H54 (cell line): ENCODE results near the gene CD151.

Experiments
- DNase-seq: peaks from one replicate; pipeline ENCODE4 v3.0.0; 2011; ENCODE audit warnings: low spot score, mixed read lengths; ENCODE audit not compliant: insufficient read length
- FAIRE-seq: peaks from 3 replicates; lab custom pipeline; 2011; peaks lifted over from hg19 to GRCh38; lab: Jason Lieb, UNC
- POLR2A ChIP-seq: IDR thresholded peaks from 2 replicates; pipeline ENCODE4 v1.6.1; 2011; ENCODE audit warnings: low read depth, mild to moderate bottlenecking, low read length

Gene CD151

DNA sequence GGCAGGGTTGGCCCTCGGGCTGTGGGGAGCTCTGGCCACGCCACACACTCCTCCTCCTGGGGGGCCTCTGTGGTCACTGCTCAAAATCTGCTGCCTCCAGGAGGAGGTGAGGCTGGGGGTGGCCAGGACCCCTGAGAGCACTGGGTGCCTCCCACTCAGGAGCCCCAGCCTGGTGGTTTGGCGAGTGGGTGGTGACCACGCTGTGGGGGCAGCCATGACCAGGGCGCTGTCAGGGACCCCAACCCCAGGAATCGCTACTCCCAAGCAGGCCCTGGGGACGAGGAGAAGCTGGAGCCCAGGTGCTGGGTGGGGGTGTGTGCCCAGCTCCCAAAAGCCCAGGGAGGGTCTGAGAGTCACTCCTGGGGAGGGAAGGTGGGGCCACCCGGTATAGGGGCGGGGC is 40.0 kb downstream of the CD151 start:
- no peak for FAIRE-seq
- no peak for TF ChIP-seq POLR2A
- DNase-seq, result no peak

DNA sequence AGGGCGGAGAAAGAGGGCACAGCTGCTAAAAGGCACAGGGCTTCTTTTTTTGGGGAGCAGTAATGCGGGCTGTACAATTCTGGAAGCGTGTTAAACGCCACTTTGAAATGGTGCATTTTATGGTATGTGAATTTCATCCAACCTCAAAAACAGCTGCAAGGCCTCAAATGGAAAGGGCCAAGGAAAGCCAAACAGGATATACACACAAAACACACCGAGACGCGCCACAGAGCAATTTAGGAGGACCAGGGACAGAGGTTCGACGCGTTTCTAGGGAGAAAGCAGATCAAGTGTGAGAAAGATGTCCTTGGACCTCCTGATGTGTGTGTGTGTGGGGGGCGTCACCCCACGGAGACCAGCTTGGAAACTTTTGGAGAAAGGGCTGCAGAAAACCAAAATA is 41.0 kb downstream of the CD151 start:
- FAIRE-seq, result no peak
- DNase-seq, result no peak
- no peak for TF ChIP-seq POLR2A

DNA sequence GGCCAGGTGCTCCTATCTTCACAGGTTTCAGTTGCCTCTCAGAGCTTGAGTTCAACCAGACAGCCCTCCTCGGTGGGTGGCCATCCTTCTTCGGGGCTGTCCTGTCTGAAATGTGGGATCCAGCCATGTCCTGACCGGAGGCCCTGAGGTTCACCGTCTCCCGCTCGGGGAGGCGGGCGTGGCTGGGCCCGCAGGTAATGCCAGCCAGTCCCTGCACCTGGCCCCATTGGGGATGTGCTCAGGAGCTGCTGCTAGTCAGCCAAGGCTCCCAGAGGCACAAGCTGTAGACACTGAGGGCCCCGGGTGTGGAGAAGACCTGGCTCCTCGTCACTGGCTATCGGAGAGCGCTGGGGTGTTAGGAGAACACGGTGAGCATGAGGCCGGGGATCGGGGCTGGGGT is 42.5 kb downstream of the CD151 start:
- no peak for TF ChIP-seq POLR2A
- FAIRE-seq (no peak), DNase-seq (no peak)

- no peak for TF ChIP-seq POLR2A
- FAIRE-seq (no peak), DNase-seq (no peak)
These were observed 43.1 kb downstream of the CD151 start for GRCh38 chr11:875769-876301.

GRCh38 chr11:876545-876944 is 43.8 kb downstream of the CD151 start:
- DNase-seq, result no peak
- no peak for FAIRE-seq

DNA sequence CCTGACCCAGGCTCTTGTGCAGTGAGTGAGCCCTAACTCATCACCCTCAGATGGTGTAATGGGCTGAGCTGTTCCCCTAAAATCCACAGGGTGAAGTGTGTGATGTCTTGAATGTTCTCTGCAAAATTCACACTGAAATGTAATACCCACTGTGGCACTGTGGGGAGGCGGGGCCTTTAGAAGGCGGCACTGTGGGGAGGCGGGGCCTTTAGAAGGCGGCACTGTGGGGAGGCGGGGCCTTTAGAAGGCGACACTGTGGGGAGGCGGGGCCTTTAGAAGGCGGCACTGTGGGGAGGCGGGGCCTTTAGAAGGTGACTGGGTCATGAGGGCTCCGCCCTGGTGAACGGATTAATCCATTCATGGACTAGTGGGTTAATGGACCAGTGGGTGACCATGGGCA is 44.8 kb downstream of the CD151 start:
- DNase-seq (no peak), FAIRE-seq (no peak)
- TF ChIP-seq POLR2A, result no peak

More at GRCh38 chr11:876545-876944, 43.8 kb downstream of the CD151 start:
- TF ChIP-seq POLR2A, result no peak

DNA sequence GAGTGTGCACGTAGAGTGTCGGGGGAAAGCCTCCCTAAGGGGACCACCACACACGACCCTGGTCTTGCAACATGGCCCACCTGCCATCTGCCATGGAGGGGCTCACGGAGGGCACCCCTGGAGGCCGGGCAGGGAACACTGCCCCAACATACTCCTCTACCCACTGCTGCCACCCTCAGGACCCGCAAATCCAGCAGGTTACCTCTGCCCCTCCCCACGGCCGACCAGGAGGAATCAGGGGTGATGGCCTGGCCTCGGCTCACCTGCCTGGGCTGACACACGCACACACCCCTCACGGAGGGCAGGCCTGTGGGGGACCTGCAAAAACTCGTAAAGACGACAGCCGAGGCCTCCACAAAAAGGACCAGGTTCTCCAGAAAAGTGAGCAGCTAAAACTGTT is 47.7 kb downstream of the CD151 start:
- no peak for DNase-seq
- no peak for TF ChIP-seq POLR2A
- no peak for FAIRE-seq

DNA sequence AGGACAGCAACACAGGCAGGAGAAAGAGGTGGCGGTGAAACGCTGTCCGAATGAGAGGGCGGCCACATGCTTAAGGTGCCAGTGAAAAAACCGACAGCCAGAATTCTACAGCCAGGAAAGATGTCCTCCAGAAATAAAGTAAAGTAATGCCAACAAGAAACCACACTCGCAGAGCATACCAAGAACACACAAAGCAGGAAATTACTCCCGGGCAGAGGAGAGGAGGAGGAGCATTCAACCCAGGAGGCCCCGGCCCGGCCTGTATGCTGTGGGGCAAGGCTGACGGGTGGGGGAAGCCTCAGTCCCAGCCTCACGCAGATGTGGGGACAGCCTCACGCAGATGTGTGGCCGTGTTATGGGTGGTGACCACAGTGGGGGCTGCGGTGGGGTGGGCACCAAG is 49.8 kb downstream of the CD151 start:
- TF ChIP-seq POLR2A, result no peak
- DNase-seq (no peak), FAIRE-seq (no peak)

GRCh38 chr11:883527-883926 is 50.8 kb downstream of the CD151 start:
- FAIRE-seq, result no peak
- no peak for DNase-seq
- TF ChIP-seq POLR2A, result no peak

GRCh38 chr11:884578-885070 is 51.9 kb downstream of the CD151 start:
- DNase-seq (no peak), FAIRE-seq (no peak)
- TF ChIP-seq POLR2A, result no peak

DNA sequence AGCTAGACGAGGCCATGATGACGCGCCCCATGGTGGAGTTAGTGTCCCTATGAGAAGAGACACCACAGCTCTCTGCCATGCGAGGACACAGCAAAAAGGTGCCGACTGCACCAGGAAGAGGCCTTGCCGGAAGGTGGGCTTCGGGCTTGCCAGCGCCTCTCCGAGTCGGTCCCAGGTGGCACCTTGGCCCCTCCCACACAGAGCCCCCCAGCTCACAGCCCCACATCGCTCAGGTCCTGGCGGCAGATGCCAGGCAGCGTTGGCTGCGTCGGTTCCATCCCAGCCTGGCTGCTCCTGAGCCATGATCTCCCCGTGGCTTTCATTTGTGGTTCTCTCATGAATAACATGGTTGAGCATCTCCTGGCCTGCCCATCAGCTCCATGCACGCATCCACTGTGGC is 53.8 kb downstream of the CD151 start:
- no peak for DNase-seq
- FAIRE-seq, result no peak
- no peak for TF ChIP-seq POLR2A

- TF ChIP-seq POLR2A, result no peak
- DNase-seq (no peak), FAIRE-seq (no peak)
These were observed 54.8 kb downstream of the CD151 start for GRCh38 chr11:887589-887988.
